IPS-18c (cell line): ENCODE results near the gene TMEM95.
A peak's percentile ranks its signal among the peaks of the same experiment; 100 is the strongest.

Experiments used
- H3K4me3 ChIP-seq: 2 replicates; pipeline ENCODE4 v1.7.0; 2013; ENCODE audit warnings: low read depth, mild to moderate bottlenecking, low read length, moderate library complexity; ENCODE audit not compliant: insufficient read depth
- H3K9me3 ChIP-seq: one replicate; pipeline ENCODE4 v1.6.1; 2013; ENCODE audit warnings: mild to moderate bottlenecking, low read length, moderate library complexity; ENCODE audit not compliant: control insufficient read depth, insufficient read depth

Gene TMEM95, protein sequence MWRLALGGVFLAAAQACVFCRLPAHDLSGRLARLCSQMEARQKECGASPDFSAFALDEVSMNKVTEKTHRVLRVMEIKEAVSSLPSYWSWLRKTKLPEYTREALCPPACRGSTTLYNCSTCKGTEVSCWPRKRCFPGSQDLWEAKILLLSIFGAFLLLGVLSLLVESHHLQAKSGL

DNA sequence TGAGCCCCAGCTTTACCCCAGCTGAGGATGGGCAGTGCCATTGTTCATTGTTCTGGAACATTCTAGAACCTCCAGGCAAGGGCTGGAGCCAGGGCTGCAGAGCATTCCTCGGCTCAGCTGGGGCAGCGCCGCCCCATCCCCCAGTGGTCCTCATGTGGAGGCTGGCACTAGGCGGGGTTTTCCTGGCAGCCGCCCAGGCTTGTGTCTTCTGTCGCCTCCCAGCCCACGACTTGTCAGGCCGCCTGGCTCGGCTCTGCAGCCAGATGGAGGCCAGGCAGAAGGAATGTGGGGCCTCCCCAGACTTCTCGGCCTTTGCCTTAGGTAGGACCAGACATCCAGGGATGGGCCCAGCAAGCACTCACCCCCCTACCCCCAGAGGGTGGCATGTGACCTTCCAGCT lies at the start of gene TMEM95:
TSS of gene TMEM95 (plus strand) at position 104 of the 400 bp plus-strand sequence. CDS start at position 153, 49 bp downstream.
- H3K9me3 ChIP-seq: no peaks in the 10 kb centered on the region
- no peak within 1 kb of the TSS for H3K4me3 ChIP-seq

DNA sequence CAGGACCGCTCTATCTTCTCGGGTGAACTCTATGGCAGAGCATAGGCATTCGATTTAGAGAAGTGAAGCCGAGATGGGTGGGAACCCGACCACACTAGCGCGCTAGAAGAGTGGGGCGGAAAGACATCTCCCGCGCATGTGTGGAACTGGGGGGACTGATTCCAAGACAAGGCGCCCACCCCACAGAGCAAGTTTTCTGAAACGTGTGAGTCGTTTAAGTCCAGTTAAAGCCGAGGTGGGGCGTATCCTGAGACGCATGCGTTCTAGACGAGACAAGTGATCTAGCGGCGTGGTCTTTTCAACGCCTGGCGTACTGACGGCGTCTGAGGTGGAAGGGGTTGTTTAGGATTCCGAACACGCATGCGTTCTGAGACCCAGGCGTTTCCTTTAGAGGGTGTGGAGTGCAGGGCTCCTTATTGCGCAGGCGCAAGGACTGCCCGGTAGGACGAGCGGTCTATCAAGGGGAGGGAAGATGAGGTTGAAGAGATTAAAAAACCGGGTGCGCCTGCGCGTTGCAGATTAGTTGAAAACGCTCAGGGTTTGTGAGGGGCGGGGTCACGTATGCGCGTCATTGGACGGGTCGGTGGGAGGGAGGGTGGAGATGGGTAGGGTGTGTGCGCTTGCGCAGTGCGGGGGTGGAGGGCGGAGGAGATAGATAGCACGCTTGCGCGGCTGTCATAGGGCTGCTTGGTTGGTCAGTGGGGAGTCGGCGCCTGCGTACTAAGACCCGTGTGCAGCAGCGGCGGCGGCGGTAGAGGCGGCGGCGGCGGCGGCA lies 47.9 kb upstream of the TMEM95 start, which contains the start of gene EIF5A:
TSS of gene EIF5A (plus strand) at position 718 of the 775 bp plus-strand sequence. CDS start 2,008 bp downstream, outside the sequence.
- Histone ChIP-seq H3K9me3 (no peaks in the 10 kb centered on the region), H3K4me3 (peak within 1 kb of the TSS; percentile 96)

DNA sequence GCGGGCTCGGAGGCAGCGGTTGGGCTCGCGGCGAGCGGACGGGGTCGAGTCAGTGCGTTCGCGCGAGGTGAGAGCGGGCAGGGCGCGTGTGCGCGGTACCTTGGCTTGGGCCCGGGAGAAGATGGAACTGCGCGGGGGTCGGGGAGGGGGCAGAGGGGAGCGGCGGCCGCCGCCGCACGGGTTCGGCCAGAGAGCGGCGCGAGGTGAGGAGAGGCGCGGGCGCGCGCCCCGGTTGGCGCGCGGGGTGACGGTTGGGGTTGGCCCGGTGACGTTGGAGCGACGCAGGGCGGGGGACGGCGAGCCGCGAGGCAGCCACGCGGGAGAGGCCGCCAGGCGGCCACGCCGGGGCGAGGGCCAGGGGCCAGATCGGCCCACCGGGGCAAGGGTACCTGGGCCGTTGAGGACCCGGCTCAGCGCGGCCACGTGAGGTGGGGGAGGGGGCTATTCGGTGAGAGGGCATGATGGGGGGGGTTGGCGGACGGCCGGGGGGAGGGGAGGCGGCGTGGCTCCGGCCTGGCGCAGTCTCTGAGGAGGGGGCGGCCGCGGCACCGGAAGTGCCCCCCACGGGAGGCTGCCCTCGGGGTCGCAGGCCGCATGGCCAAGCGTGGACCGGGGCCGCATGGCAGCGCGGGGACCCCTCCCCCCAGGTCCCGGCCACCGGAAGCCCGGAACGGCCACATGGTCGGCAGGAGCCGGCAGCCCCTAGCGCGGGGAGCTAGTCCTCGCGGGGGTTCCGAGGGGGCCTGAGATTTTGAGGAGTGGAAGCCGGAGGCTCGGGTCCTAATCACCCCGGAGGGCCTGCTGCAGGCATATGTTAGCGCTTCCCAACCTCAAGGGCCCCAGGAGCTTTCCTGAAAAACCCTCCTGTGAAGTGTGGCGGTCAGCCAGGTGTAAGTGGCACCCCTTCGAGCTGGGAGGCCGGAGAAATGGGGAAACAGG lies 47.0 kb upstream of the TMEM95 start:
- H3K4me3 ChIP-seq: peak overlapping the region; percentile 96
- no peaks in the 10 kb centered on the region for H3K9me3 ChIP-seq

DNA sequence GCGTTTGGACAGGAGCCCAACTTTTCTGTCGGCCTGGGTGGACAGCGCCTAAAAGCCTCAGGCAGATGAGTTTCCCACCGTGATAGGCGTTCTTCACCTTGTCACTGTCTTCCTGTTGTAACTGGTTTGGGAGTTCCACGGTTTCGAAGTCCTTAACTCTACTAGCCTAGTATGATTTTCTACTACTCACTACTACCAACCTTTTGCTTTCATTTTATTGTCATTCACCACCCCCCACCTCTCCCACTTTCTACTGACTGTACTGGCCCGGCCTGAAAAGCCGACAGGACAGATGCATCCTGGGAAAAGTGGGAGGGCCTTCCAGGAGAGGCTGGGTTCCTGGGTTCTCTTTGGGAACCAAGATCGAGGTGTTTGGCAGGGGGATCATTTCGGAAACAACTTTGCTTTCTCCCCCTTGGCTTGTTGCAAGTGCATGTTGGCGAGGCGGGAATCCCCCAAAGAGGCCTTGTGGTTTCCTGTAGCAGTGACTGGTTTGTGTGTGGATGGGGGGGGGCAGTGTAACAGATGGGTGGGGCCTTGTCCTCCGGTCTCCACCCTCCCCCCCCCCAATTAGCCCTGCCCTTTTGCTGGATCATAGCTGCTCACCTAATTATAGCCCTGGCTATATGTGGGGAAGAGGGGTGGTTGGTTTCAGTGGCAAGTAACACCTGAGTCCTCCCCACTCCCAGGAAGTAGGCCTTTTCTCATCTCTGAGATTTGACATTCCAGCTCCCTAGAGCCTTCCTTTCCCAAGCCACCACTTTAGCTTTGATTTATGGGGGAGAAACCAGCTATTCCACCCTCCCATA lies 46.1 kb upstream of the TMEM95 start:
- H3K4me3 ChIP-seq: peak overlapping the region; percentile 96

DNA sequence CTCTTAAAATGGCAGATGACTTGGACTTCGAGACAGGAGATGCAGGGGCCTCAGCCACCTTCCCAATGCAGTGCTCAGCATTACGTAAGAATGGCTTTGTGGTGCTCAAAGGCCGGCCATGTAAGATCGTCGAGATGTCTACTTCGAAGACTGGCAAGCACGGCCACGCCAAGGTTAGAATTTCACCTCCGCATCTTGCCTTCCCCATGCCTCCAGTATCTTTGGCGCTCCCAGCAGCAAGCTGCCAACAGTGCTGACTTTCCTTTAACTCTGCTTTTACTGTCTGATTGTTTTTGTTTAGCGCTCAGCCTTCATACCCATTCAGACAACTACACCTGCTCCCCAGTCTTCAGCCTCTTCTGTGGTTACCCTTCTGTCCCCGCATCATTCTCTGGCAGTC lies 45.3 kb upstream of the TMEM95 start:
- Histone ChIP-seq H3K9me3 (no peaks in the 10 kb centered on the region), H3K4me3 (no peak overlapping the region)

More for the DNA sequence above, 46.1 kb upstream of the TMEM95 start:
- no peaks in the 10 kb centered on the region for H3K9me3 ChIP-seq

DNA sequence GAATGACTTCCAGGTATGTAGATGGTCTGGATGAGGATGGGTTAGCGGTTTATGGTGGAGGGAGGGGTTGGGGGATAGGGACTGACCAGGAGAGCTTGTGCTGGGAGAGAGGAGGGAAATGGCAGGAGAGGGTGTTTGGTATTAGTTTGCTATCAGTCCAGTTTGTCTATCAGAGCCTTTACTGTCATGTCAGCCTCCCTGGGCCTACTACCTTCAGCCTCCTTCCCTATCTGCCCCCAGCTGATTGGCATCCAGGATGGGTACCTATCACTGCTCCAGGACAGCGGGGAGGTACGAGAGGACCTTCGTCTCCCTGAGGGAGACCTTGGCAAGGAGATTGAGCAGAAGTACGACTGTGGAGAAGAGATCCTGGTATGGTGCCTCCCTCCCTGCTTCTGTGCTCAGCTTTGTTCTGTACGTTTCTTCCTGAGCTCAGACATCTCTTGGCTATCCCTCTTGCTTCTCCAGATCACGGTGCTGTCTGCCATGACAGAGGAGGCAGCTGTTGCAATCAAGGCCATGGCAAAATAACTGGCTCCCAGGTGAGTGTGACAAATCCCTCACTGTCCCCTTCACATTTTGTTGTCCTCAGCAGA lies 43.7 kb upstream of the TMEM95 start:
- Histone ChIP-seq H3K4me3 (no peak overlapping the region), H3K9me3 (peaks cover 2% of the 10 kb centered on the region)

DNA sequence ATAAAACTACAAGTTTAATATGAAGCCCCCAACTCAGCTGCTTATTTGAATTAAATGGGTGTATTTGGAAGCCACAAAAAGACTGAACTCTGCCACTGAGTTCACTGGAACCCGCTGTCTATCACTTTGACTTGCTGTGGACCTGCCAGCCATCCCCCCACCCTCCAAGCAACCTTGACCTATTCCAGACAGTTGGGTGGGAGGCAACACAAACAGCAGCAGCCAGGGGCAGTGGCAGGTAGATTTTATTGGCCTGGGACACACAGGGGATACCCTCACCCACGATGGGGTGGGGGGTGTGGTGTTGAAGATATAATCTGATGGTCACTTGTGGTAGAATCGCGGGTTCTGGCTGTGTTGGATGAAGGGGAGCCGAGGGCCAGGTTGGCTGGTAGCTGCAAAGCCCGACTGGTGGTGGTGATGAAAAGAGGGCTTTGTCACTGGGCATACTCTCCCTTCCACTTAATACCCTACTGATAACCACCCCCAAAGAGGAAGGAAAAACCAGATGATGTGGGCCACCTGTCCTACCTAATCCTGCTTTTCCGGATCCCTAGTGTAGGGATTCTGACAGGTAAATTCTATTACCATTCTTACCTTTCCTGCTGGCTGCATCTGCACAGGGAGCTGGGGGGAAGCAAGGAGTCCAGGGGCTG lies 42.4 kb upstream of the TMEM95 start:
- H3K9me3 ChIP-seq: peaks cover 2% of the 10 kb centered on the region
- H3K4me3 ChIP-seq: no peak overlapping the region

DNA sequence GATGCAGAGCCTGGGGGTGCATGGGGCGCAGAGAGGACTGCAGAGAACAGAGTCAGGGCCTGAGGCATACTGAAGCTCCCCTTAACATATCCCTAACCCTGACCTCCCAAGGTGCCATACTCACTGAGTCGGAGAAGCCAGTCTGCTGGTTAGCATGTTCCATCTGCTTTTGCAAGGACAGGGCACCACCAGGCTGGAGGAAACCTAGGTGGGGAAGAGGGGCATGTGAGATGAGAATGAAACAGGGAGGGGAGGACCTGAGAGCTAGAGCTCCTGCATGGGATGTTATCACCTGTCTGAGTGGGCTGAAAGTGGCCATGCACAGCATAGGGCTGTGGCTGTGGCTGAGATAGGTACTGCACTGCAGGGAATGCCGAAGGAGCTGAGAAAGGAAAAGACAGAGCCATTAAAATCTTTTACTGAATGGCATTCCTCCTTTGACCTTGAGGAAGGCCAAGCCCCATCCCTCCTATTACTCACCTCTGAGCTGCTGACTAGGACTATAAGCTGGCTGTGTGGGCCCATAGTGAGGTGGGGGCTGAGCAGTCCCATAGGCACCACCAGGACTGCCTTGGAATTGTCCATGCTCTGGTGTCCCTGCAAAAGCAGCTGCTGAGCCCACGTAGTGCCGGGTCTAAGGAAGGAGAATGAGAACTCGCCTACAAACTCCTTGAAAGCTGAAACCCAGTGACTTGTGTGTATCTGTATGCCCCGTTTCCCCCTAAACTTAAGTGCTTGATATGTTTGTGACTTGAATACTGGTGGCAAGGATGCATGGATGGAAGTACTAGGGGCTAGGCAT lies 41.7 kb upstream of the TMEM95 start:
- no peak overlapping the region for H3K4me3 ChIP-seq

DNA sequence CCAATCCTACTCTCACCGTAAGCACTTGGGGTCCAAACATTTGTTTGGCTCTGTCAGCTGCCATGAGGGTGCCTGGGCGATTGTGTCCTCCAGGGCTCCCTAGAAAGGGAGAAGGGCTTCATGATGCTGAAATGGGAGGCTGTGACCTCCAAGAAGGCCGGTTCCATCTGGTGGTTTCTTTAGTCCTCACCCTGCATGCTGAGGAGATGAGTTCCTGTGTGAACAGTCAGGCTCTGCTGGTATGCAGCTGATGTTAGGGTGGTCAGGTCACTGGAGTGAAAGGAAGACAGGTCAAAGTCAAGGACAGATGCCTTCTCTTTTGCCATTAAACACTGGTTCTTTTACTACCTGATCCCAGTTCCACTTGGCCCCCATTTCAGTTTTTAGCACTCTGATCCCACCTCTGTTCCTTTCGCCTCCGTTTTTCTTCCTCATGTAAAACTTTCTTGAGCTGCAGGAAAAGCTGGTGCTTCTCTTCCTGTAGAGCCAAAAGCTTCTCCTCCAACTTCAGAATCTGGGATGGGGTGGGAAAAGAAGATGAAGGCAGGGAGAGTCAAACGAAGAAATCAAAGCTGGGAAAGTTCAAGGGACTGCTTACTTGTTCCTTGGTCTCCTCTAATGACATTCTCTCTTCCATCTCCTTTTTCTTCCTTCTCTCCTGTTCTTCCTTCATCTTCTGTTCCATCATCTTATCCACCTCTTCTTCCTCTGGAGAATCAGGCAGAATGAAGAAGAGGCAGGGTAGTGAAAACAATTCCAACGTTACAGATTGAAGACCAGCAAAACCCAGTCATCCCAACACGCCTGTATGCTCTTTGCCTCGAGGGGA lies 40.9 kb upstream of the TMEM95 start:
- Histone ChIP-seq H3K9me3 (peaks cover 2% of the 10 kb centered on the region), H3K4me3 (peak overlapping the region; percentile 88)

More for the DNA sequence above, 41.7 kb upstream of the TMEM95 start:
- H3K9me3 ChIP-seq: peaks cover 2% of the 10 kb centered on the region

DNA sequence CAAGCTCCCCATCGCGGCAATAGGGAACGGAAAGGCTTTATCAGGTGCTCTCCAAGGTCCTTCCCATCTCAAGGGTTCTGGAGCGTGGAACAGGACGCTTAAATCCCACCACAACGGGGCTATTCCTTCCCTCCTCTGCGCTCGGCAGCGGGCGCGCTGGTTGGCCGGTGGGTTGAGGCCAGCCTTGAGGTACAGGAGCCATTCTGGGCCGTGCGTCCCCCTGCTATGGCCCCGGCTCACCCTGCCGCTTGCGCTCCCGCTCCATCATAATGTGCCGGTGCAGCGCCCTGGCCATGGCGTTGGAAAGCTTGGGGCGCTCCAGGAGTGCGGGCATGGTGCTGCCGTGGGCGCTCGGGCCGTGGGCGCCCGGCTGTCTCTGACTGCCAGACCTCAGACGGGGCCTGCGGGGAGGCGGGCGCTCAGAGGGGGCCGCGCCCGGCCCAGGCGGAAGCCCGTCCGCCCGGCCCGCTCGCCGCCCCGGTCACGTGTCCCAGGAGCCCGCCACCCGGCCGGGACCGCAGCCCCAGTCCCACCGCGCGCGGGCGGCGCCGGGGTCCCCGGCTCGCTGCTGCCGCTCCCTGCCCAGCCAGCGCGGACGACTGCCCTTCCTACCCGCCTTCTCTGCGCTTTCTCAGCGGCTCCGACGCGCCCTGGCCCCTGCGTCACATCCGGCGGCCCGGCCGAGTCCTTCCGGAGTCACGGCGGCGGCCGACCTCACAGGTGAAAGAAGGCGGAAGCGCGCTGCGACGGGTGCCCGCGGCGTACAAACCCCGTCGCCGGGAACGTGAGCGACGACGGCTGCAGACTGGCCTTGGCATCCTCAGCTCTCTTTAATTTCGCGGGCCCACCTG lies 40.0 kb upstream of the TMEM95 start, which contains the start of gene GPS2:
TSS of gene GPS2 (minus strand) at position 642 of the 851 bp plus-strand sequence. CDS start at position 334, 308 bp downstream.
- Histone ChIP-seq H3K9me3 (peaks cover 2% of the 10 kb centered on the region), H3K4me3 (peak within 1 kb of the TSS; percentile 88)

DNA sequence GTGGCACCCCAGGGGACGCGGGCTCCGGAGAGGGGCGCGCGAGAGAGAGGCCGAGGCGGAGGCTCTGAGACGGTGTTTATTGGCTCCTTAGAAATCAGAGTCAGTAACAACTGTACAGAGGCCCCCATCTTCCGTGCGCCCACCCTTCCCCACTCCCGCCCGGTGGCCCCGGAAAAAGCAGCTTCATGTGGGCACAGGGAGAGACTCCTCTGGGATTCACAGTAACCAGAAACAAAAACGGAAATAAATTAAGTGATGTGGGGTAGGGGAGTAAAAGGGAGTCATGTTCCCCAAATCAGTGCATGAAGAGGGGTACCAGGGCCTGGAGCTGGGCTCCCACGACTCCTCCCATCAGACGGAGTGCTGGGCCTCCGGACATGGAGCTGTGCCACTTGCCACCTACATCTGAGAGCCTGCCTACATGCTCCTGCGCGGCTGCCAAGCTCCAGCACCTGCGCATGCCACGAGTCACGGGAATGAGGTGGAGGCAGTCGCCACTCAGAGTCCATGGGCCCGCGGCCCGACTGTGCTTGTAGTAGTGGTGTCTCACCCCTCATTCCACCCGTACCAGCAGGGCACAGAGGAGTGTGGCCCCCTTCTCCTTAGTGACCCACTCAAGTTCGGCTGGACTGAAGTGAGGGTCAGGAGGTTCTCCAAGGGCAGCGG lies 39.3 kb upstream of the TMEM95 start:
- H3K9me3 ChIP-seq: peaks cover 2% of the 10 kb centered on the region
- peak overlapping the region; percentile 88 for H3K4me3 ChIP-seq

DNA sequence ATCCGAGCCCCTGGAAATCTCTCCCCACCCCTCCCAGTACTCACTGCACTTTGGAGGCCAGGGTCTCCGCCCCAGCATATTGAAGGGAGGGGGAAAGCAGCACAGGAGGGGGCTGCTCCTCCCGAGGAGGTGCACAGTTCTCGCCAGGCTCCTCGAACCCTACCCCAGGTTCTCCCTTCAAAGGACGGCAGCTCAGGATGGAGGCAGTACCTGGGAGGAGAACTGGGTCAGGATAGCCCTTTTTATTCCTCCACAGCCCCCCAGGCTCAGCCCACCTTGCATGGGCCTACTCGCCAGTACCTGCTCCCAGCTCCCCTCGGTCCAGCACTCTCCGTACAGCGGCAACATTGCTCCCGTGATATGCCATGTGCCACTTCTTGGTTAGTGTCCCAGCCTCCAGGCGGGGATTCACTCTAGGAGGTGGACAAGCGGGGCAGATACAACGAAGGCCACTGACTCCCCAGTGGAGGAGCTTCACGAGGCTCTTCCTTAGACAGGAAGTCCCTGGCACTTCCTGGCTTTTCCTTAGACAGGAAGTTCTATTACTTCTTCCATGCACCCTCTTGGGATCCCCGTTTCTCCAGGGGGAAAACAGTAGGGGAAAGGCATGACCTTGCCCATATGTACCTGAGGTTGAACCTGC lies 37.7 kb upstream of the TMEM95 start:
- peaks cover 2% of the 10 kb centered on the region for H3K9me3 ChIP-seq
- no peak overlapping the region for H3K4me3 ChIP-seq
